ENCODE results near the gene PRKACA. TPM values are rescaled to one million over a fixed set of nuclear protein-coding genes. Genes with fewer than 3 reads are reported as not detected.
A peak's percentile ranks its signal among the peaks of the same experiment; 100 is the strongest.

Gene PRKACA
- polyA plus RNA-seq, 4 donors = 34.7 to 66.1 (median 44.1) TPM

DNA sequence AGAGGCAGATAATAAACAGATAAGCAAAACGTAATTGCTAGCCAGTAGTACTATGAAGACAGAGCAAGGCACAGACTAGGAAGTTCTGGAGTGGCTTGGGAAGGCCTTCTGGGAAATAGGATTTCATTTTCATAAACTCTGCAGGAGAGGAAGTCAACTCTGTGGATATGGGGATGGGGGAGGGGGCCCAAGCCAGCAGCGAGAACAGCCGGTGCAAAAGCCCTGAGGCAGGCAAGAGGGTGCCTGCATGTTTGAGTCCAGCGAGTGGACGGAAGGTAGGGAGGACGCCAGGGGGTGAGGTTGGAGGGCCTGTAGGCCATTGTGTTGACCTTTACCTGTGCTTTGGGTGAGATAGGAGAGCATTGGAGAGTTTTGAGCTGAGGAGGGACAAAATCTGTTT, 27.8 kb upstream of the PRKACA start:
- 79 to 84% (median 81%) methylated on average over 6 of the region's 6 CpGs for WGBS, 3 donors
- no peaks in the 10 kb centered on the region for H3K9me3 ChIP-seq (ENCODE audit: control insufficient read depth in 2 of 2, insufficient read depth in 1 of 2, low read depth in 1 of 2, low read length in 1 of 2)
- peaks cover 0 to 24% (median 0%) of the 10 kb centered on the region in 3 donors for H3K4me1 ChIP-seq (ENCODE audit: control insufficient read depth in 3 of 3, insufficient read depth in 2 of 3, low read depth in 1 of 3, low read length in 2 of 3)
- no peaks in the 10 kb centered on the region for H3K27me3 ChIP-seq (ENCODE audit: control insufficient read depth in 3 of 3, insufficient read depth in 3 of 3, low read length in 3 of 3)
- no peak for FAIRE-seq
- H3K4me3 ChIP-seq (ENCODE audit: low read depth in 1 of 3, low read length in 3 of 3) = no peak overlapping the region
- no peak for DNase-seq
- H3K27ac ChIP-seq (ENCODE audit: low read depth in 1 of 3, low read length in 2 of 3) = no peak overlapping the region
- H3K36me3 ChIP-seq (ENCODE audit: control insufficient read depth in 3 of 3, insufficient read depth in 2 of 3, low read depth in 1 of 3, low read length in 3 of 3) = peaks cover 0 to 13% (median 0%) of the 10 kb centered on the region in 3 donors

- Histone ChIP-seq H3K27me3 (ENCODE audit: control insufficient read depth in 3 of 3, insufficient read depth in 3 of 3, low read length in 3 of 3) (no peaks in the 10 kb centered on the region), H3K9me3 (ENCODE audit: control insufficient read depth in 2 of 2, insufficient read depth in 1 of 2, low read depth in 1 of 2, low read length in 1 of 2) (no peaks in the 10 kb centered on the region), H3K4me1 (ENCODE audit: control insufficient read depth in 3 of 3, insufficient read depth in 2 of 3, low read depth in 1 of 3, low read length in 2 of 3) (no peaks in the 10 kb centered on the region), H3K4me3 (ENCODE audit: low read depth in 1 of 3, low read length in 3 of 3) (no peak overlapping the region), H3K27ac (ENCODE audit: low read depth in 1 of 3, low read length in 2 of 3) (no peak overlapping the region), H3K36me3 (ENCODE audit: control insufficient read depth in 3 of 3, insufficient read depth in 2 of 3, low read depth in 1 of 3, low read length in 3 of 3) (peaks cover 0 to 7% (median 0%) of the 10 kb centered on the region in 3 donors)
- 89 to 92% (median 91%) methylated on average over 12 of the region's 12 CpGs for WGBS, 3 donors
- DNase-seq (no peak), FAIRE-seq (no peak)
Observed at GRCh38 chr19:14142262-14143190, 25.0 kb upstream of the PRKACA start.

DNA sequence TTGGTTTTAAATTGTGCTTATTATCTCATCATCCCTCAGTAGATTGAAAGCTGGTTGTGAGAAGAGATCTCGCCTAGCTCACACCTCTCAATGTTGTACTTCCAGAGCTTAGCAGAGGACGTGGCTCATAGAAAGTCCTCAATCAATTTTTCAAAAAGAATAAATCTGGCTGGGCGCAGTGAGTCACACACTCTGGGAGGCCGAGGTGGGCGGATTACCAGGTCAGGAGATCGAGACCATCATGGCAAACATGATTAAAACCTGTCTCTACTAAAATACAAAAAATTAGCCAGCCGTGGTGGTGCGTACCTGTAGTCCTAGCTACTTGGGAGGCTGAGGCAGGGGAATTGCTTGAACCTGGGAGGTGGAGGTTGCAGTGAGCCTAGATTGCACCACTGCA, 23.5 kb upstream of the PRKACA start:
- no peak overlapping the region for H3K27ac ChIP-seq (ENCODE audit: low read depth in 1 of 3, low read length in 2 of 3)
- H3K36me3 ChIP-seq (ENCODE audit: control insufficient read depth in 3 of 3, insufficient read depth in 2 of 3, low read depth in 1 of 3, low read length in 3 of 3) = peaks cover 0 to 7% (median 0%) of the 10 kb centered on the region in 3 donors
- no peak for DNase-seq
- 92 to 94% (median 93%) methylated on average over 8 of the region's 8 CpGs for WGBS, 3 donors
- H3K4me1 ChIP-seq (ENCODE audit: control insufficient read depth in 3 of 3, insufficient read depth in 2 of 3, low read depth in 1 of 3, low read length in 2 of 3) = peaks cover 0 to under 1% (median 0%) of the 10 kb centered on the region in 3 donors
- FAIRE-seq = no peak
- H3K27me3 ChIP-seq (ENCODE audit: control insufficient read depth in 3 of 3, insufficient read depth in 3 of 3, low read length in 3 of 3) = no peaks in the 10 kb centered on the region
- H3K4me3 ChIP-seq (ENCODE audit: low read depth in 1 of 3, low read length in 3 of 3) = no peak overlapping the region
- no peaks in the 10 kb centered on the region for H3K9me3 ChIP-seq (ENCODE audit: control insufficient read depth in 2 of 2, insufficient read depth in 1 of 2, low read depth in 1 of 2, low read length in 1 of 2)

- WGBS, 3 donors = 73 to 90% (median 86%) methylated on average over 9 of the region's 9 CpGs
- H3K27me3 ChIP-seq (ENCODE audit: control insufficient read depth in 3 of 3, insufficient read depth in 3 of 3, low read length in 3 of 3) = no peaks in the 10 kb centered on the region
- no peak for FAIRE-seq
- H3K4me1 ChIP-seq (ENCODE audit: control insufficient read depth in 3 of 3, insufficient read depth in 2 of 3, low read depth in 1 of 3, low read length in 2 of 3) = peaks cover 0 to 9% (median 0%) of the 10 kb centered on the region in 3 donors
- H3K4me3 ChIP-seq (ENCODE audit: low read depth in 1 of 3, low read length in 3 of 3) = no peak overlapping the region
- peak overlapping the region in 1 of 3 donors; percentile 66 for H3K27ac ChIP-seq (ENCODE audit: low read depth in 1 of 3, low read length in 2 of 3)
- no peaks in the 10 kb centered on the region for H3K9me3 ChIP-seq (ENCODE audit: control insufficient read depth in 2 of 2, insufficient read depth in 1 of 2, low read depth in 1 of 2, low read length in 1 of 2)
- DNase-seq = no peak
- peaks cover 0 to 7% (median 0%) of the 10 kb centered on the region in 3 donors for H3K36me3 ChIP-seq (ENCODE audit: control insufficient read depth in 3 of 3, insufficient read depth in 2 of 3, low read depth in 1 of 3, low read length in 3 of 3)
Observed at GRCh38 chr19:14139944-14140343, 22.4 kb upstream of the PRKACA start.

DNA sequence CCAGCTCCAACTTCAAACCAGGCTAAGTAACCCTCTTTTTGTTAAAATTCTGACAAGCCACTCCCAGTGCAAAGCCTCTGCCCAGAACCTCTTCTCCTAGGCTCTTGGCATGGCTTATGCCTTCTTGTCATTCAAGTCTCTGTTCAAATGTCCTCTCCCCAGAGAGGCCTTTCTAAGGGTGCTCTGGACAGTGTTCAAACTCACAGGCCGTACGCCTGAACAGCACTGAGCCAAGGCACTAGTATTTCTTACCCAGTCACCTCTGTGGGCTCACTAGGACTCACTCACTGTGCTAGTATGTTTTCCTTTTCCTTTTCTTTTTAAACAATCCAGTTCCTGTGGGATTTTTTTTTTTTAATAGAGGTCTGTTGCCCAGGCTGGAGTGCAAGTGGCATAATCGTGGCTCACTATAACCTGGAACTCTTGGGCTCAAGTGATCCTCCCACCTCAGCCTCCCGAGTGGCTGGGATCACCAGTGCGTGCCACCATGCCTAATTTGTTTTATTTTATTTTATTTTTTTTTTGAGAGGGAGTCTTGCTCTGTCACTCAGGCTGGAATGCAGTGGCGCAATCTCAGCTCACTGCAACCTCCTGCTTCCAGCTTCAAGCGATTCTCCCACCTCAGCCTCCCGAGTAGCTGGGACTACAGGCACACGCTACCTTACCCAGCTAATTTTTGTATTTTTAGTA, 21.2 kb upstream of the PRKACA start:
- 80 to 87% (median 83%) methylated on average over 9 of the region's 9 CpGs for WGBS, 3 donors
- H3K27ac ChIP-seq (ENCODE audit: low read depth in 1 of 3, low read length in 2 of 3) = peak overlapping the region in 1 of 3 donors; percentile 2
- H3K27me3 ChIP-seq (ENCODE audit: control insufficient read depth in 3 of 3, insufficient read depth in 3 of 3, low read length in 3 of 3) = no peaks in the 10 kb centered on the region
- no peak for DNase-seq
- peaks cover 0 to 7% (median 0%) of the 10 kb centered on the region in 3 donors for H3K36me3 ChIP-seq (ENCODE audit: control insufficient read depth in 3 of 3, insufficient read depth in 2 of 3, low read depth in 1 of 3, low read length in 3 of 3)
- peaks cover 0 to 9% (median 0%) of the 10 kb centered on the region in 3 donors for H3K4me1 ChIP-seq (ENCODE audit: control insufficient read depth in 3 of 3, insufficient read depth in 2 of 3, low read depth in 1 of 3, low read length in 2 of 3)
- H3K4me3 ChIP-seq (ENCODE audit: low read depth in 1 of 3, low read length in 3 of 3) = no peak overlapping the region
- H3K9me3 ChIP-seq (ENCODE audit: control insufficient read depth in 2 of 2, insufficient read depth in 1 of 2, low read depth in 1 of 2, low read length in 1 of 2) = no peaks in the 10 kb centered on the region
- FAIRE-seq = no peak

DNA sequence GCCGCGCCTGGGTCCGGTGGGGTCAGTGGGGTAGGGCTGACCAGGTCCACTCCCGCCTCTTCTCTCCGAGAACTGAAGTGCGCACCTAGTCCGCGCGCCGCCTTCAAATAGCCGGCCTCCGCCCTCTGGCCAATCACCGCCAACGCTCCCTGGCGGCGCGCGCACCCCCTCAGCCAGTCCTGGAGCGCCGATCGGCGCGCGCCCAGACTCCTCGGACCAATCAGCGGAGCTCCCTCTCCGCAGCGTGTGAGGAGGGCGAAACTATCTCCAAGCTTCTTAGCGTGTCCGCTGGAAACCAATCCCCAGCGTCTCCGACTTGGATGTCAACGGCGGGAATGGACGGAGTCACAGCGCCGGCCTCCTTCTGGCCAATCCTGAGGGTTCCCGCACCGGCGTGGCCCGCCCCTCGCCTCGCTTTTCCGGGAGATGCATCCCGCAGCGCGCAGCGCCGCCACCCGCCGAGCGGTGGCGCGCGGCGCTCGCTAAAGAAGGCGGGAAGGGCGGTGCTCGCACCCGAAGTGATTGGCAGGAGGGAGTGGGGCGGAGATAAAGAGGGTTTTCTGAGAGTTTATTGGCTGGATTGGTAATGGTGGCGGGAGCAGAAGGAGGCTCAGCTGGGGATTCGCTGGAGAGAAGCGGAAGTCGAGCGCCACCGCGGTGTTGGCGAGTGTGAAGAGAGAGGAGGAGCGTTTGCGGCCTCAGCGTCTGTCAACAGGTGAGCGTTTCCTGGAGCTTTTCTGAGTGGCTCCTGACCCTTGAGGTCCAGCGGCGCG, 19.1 kb upstream of the PRKACA start, which contains the start of gene ASF1B:
Gene ASF1B (minus strand): TSS at position 81 of the 773 bp plus-strand sequence. CDS start 133 bp downstream, outside the sequence.
- Histone ChIP-seq H3K9me3 (ENCODE audit: control insufficient read depth in 2 of 2, insufficient read depth in 1 of 2, low read depth in 1 of 2, low read length in 1 of 2) (no peaks in the 10 kb centered on the region), H3K27me3 (ENCODE audit: control insufficient read depth in 3 of 3, insufficient read depth in 3 of 3, low read length in 3 of 3) (no peaks in the 10 kb centered on the region), H3K36me3 (ENCODE audit: control insufficient read depth in 3 of 3, insufficient read depth in 2 of 3, low read depth in 1 of 3, low read length in 3 of 3) (peaks cover 0 to 7% (median 0%) of the 10 kb centered on the region in 3 donors), H3K4me3 (ENCODE audit: low read depth in 1 of 3, low read length in 3 of 3) (peak within 1 kb of the TSS; percentile 43 to 87 (median 68)), H3K27ac (ENCODE audit: low read depth in 1 of 3, low read length in 2 of 3) (peak within 1 kb of the TSS; percentile 93 to 99 (median 97)), H3K4me1 (ENCODE audit: control insufficient read depth in 3 of 3, insufficient read depth in 2 of 3, low read depth in 1 of 3, low read length in 2 of 3) (peaks cover 0 to 9% (median 0%) of the 10 kb centered on the region in 3 donors)
- peak; percentile 99 to 100 for DNase-seq
- no peak for FAIRE-seq
- WGBS, 3 donors = 0% methylated on average over 65 to 78 of the region's 78 CpGs

- FAIRE-seq (no peak), DNase-seq (no peak)
- Histone ChIP-seq H3K27me3 (ENCODE audit: control insufficient read depth in 3 of 3, insufficient read depth in 3 of 3, low read length in 3 of 3) (no peaks in the 10 kb centered on the region), H3K36me3 (ENCODE audit: control insufficient read depth in 3 of 3, insufficient read depth in 2 of 3, low read depth in 1 of 3, low read length in 3 of 3) (peaks cover 0 to 7% (median 0%) of the 10 kb centered on the region in 3 donors), H3K9me3 (ENCODE audit: control insufficient read depth in 2 of 2, insufficient read depth in 1 of 2, low read depth in 1 of 2, low read length in 1 of 2) (no peaks in the 10 kb centered on the region), H3K4me1 (ENCODE audit: control insufficient read depth in 3 of 3, insufficient read depth in 2 of 3, low read depth in 1 of 3, low read length in 2 of 3) (peaks cover 0 to 9% (median 0%) of the 10 kb centered on the region in 3 donors), H3K27ac (ENCODE audit: low read depth in 1 of 3, low read length in 2 of 3) (peak overlapping the region; percentile 15 to 70 (median 35)), H3K4me3 (ENCODE audit: low read depth in 1 of 3, low read length in 3 of 3) (peak overlapping the region; percentile 43 to 57 (median 56))
- WGBS, 3 donors = 0 to 1% (median 0%) methylated on average over 15 to 38 of the region's 38 CpGs
Observed at GRCh38 chr19:14135985-14136508, 18.5 kb upstream of the PRKACA start.
